Spleen (tissue), 7 donors: Measurements from ENCODE around the gene DENND1A.

ENCODE experiments used
- CTCF ChIP-seq, 11 experiments: fragments of 200-600 bp in 7 of 11; fragments of 450-650 bp in 4 of 11; sonication (generic) in 4 of 11; IDR thresholded peaks in 8 of 11; conservative IDR thresholded peaks in 3 of 11; 1 replicate in 7 of 11; 2 replicates in 4 of 11; pipeline versions ENCODE4 v1.4.0 to v1.8.0; 2016 to 2021; ENCODE audit warnings: antibody characterized with exemption in 11 of 11, inconsistent platforms in 4 of 11, mild to moderate bottlenecking in 1 of 11
- POLR2AphosphoS5 ChIP-seq, 3 donors: sonication (generic); formaldehyde crosslinking; IDR thresholded peaks; one replicate each; pipeline ENCODE4 v1.5.1; 2017; ENCODE audit warnings: antibody characterized with exemption in 3 of 3
- donor health status: DM: no; HTN: no; CAD: no; lungs with moderate emphysema.
- donor health status: DM: no; HTN: no; CAD: no.
- donor health status: DM: no; HTN: no; CAD: no.

- no peak for TF ChIP-seq POLR2AphosphoS5 (IDR thresholded peaks at IDR 0.05)
- TF ChIP-seq CTCF (IDR thresholded peaks at IDR 0.05 in 8 of 11, conservative IDR thresholded peaks at IDR 0.05 in 3 of 11): no peak
Observed at GRCh38 chr9:123460091-123460490, 469.8 kb downstream of the DENND1A start.
